B cell (primary cell): ENCODE results near the gene MAP3K12. TPM values are rescaled to one million over a fixed set of nuclear protein-coding genes. Genes with fewer than 3 reads are reported as not detected.

Experiments
- ATAC-seq: fragments of 200-7000 bp; cut with Tn5 transposase; one replicate; pipeline ENCODE4 v1.10.0; 2021; ENCODE audit warnings: low read depth, mild to moderate bottlenecking, moderate number of reproducible peaks, moderate library complexity
- CTCF ChIA-PET: fragments of 350-600 bp; sonication (Branson Sonifier 250); formaldehyde crosslinking; loops from one replicate; lab custom pipeline; 2021; ENCODE audit warnings: antibody characterized with exemption, inconsistent platforms; lab: Charles Lee
- POLR2A ChIA-PET: fragments of 350-600 bp; sonication (Branson Sonifier 250); formaldehyde crosslinking; loops from one replicate; lab custom pipeline; 2021; ENCODE audit warnings: antibody characterized with exemption; lab: Charles Lee
- DNase-seq: peaks from one replicate; pipeline ENCODE4 v3.0.0; 2013
- H2AFZ ChIP-seq: 2 replicates; pipeline ENCODE4 v1.6.1; 2012; ENCODE audit warnings: mild to moderate bottlenecking, low read depth, low read length; ENCODE audit not compliant: insufficient read depth, poor library complexity, severe bottlenecking
- H3K27ac ChIP-seq, 2 donors: 1 replicate in 1 of 2; 2 replicates in 1 of 2; pipeline ENCODE4 v1.5.1; 2012 to 2013; ENCODE audit warnings: low read length in 2 of 2, mild to moderate bottlenecking in 2 of 2, moderate library complexity in 1 of 2
- H3K27me3 ChIP-seq, 4 experiments: fragments of 200-600 bp in 1 of 4; sonication (generic) in 1 of 4; replicated peaks in 1 of 4; 1 replicate in 2 of 4; 2 replicates in 2 of 4; pipeline versions ENCODE4 v1.6.1 to v1.7.0; 2013 to 2016; ENCODE audit warnings: low read length in 3 of 4, mild to moderate bottlenecking in 2 of 4, mixed read lengths in 1 of 4, moderate library complexity in 1 of 4; ENCODE audit not compliant: insufficient read depth in 4 of 4, control insufficient read depth in 3 of 4; ENCODE audit errors: control extremely low read depth in 1 of 4
- H3K36me3 ChIP-seq, 2 experiments: replicated peaks in 1 of 2; 1 replicate in 1 of 2; 2 replicates in 1 of 2; pipeline versions ENCODE4 v1.6.1 to v1.7.1; 2013; ENCODE audit warnings: low read length in 1 of 2; ENCODE audit not compliant: insufficient read depth in 2 of 2, control insufficient read depth in 1 of 2; ENCODE audit errors: control extremely low read depth in 1 of 2, extremely low read depth in 1 of 2
- H3K4me1 ChIP-seq, 2 donors: fragments of 200-600 bp in 1 of 2; sonication (generic) in 1 of 2; 1 replicate in 1 of 2; 2 replicates in 1 of 2; pipeline versions ENCODE4 v1.5.1 to v1.6.1; 2013 to 2017; ENCODE audit warnings: low read length in 2 of 2; ENCODE audit not compliant: control insufficient read depth in 2 of 2, insufficient read depth in 2 of 2
- H3K4me2 ChIP-seq: replicated peaks from 2 replicates; pipeline ENCODE3; 2012; ENCODE audit warnings: mild to moderate bottlenecking, low read depth, low read length; ENCODE audit not compliant: poor library complexity, severe bottlenecking
- H3K4me3 ChIP-seq, 5 experiments: fragments of 200-600 bp in 1 of 5; sonication (generic) in 1 of 5; 1 replicate in 3 of 5; 2 replicates in 2 of 5; pipeline versions ENCODE4 v1.5.1 to v1.7.0; 2011 to 2016; ENCODE audit warnings: low read length in 4 of 5, mild to moderate bottlenecking in 4 of 5, low read depth in 2 of 5, control low read depth in 1 of 5, moderate library complexity in 1 of 5; ENCODE audit not compliant: insufficient read depth in 1 of 5; ENCODE audit errors: control extremely low read depth in 1 of 5, extremely low read depth in 1 of 5
- H3K79me2 ChIP-seq: fragments of 200-600 bp; sonication (generic); one replicate; pipeline ENCODE4 v1.6.0; 2016; ENCODE audit warnings: low read length; ENCODE audit not compliant: control insufficient read depth, insufficient read depth
- H3K9ac ChIP-seq: fragments of 200-600 bp; sonication (generic); 2 replicates; pipeline ENCODE4 v1.6.1; 2017; ENCODE audit warnings: mild to moderate bottlenecking, low read length, moderate library complexity
- H3K9me3 ChIP-seq, 3 donors: one replicate each; pipeline versions ENCODE4 v1.6.1 to v1.7.1; 2013; ENCODE audit warnings: low read length in 2 of 3; ENCODE audit not compliant: control insufficient read depth in 2 of 3, insufficient read depth in 1 of 3; ENCODE audit errors: control extremely low read depth in 1 of 3
- H4K20me1 ChIP-seq: 2 replicates; pipeline ENCODE4 v1.6.0; 2012; ENCODE audit warnings: mild to moderate bottlenecking, low read length; ENCODE audit not compliant: insufficient read depth, control insufficient read depth, poor library complexity, severe bottlenecking
- H3K27ac Mint-ChIP-seq: one replicate; pipeline ENCODE4 v1.8.0; 2021; ENCODE audit warnings: mixed read lengths
- H3K27me3 Mint-ChIP-seq: one replicate; pipeline ENCODE4 v1.8.0; 2021; ENCODE audit warnings: mixed read lengths
- H3K4me1 Mint-ChIP-seq: one replicate; pipeline ENCODE4 v1.8.0; 2021; ENCODE audit warnings: mixed read lengths
- H3K4me3 Mint-ChIP-seq: one replicate; pipeline ENCODE4 v1.8.0; 2021; ENCODE audit warnings: mixed read lengths
- H3K9me3 Mint-ChIP-seq: one replicate; pipeline ENCODE4 v1.8.0; 2022; ENCODE audit warnings: mixed read lengths; ENCODE audit not compliant: insufficient read depth
- CTCF ChIP-seq: fragments of 200-600 bp; IDR thresholded peaks from one replicate; pipeline ENCODE4 v1.8.0; 2022; ENCODE audit warnings: antibody characterized with exemption, mild to moderate bottlenecking
- EZH2 ChIP-seq: IDR thresholded peaks from 2 replicates; pipeline ENCODE4 v1.6.1; 2012; ENCODE audit warnings: borderline replicate concordance, low read depth, mild to moderate bottlenecking, moderate library complexity, low read length; ENCODE audit not compliant: insufficient read depth, poor library complexity, severe bottlenecking
- WGBS: methylation state at CpG from one replicate; pipeline ENCODE4 v1.1.5; 2013; ENCODE audit warnings: missing lambda C conversion rate; ENCODE audit not compliant: insufficient coverage; 5-methylcytosine and 5-hydroxymethylcytosine counted together
- intact Hi-C: fragments of 100-400 bp; cut with micrococcal nuclease; formaldehyde crosslinking; loops from one replicate; pipeline ENCODE4 v1.10.0; 2022
- polyA plus RNA-seq: library from polyadenylated mRNA; depleted of rRNA; stranded (reverse); fragments of >200 nt; gene quantifications from 2 replicates; pipeline ENCODE4 v1.2.3, GENCODE V29; 2012
- total RNA-seq, 2 donors: library from RNA; stranded (reverse); fragments of 120-200 nt in 1 of 2; gene quantifications; 1 replicate in 1 of 2; 2 replicates in 1 of 2; pipeline versions ENCODE4 v1.2.3 to v1.2.4, GENCODE V29; 2013 to 2022

Gene MAP3K12
- total and polyA plus RNA-seq, 2 donors (not counting 1 experiment from before 2014, with no cell fraction given), result 15.0 to 17.0 TPM

GRCh38 chr12:53480491-53481442, 18.5 kb downstream of the MAP3K12 start:
- H3K4me3 Mint-ChIP-seq, result no peak overlapping the region
- Histone ChIP-seq H3K36me3 (peaks cover 0 to 67% of the 10 kb centered on the region in 2 experiments), H3K4me1 (no peaks in the 10 kb centered on the region), H3K4me2 (no peak overlapping the region), H2AFZ (no peak overlapping the region), H3K27me3 (no peaks in the 10 kb centered on the region), H3K4me3 (no peak overlapping the region), H3K9ac (no peak overlapping the region), H3K79me2 (peaks cover 3% of the 10 kb centered on the region), H4K20me1 (peaks cover 70% of the 10 kb centered on the region), H3K9me3 (no peaks in the 10 kb centered on the region), H3K27ac (no peak overlapping the region)
- ATAC-seq (no peak), DNase-seq (no peak)
- WGBS, result 100% methylated on average over 6 of the region's 12 CpGs
- CTCF ChIA-PET, result interaction anchor here (0.7 to 3.6 kb wide), 5 partner anchors 11 to 157 kb away, joined by 3 to 29 read pairs (median 4); no protein-coding TSS in a partner anchor
- no peak overlapping the region for H3K27ac Mint-ChIP-seq
- no peaks in the 10 kb centered on the region for H3K27me3 Mint-ChIP-seq
- POLR2A ChIA-PET, result interaction anchor here (0.6 to 1.3 kb wide), 2 partner anchors 20 to 181 kb away, joined by 3 read pairs; partner anchors contain the start of gene TARBP2
- TF ChIP-seq CTCF, result no peak
- TF ChIP-seq EZH2, result no peak
- intact Hi-C loops, result no loop called here
- H3K9me3 Mint-ChIP-seq, result no peaks in the 10 kb centered on the region
- H3K4me1 Mint-ChIP-seq, result peaks cover 4% of the 10 kb centered on the region
